Measurements from ENCODE around the gene TRPM6. TPM values are rescaled to one million over a fixed set of nuclear protein-coding genes. Genes with fewer than 3 reads are reported as not detected.

TRPM6 gene
- total RNA-seq, 1 donor from 2014 or later = 1.7 TPM

DNA sequence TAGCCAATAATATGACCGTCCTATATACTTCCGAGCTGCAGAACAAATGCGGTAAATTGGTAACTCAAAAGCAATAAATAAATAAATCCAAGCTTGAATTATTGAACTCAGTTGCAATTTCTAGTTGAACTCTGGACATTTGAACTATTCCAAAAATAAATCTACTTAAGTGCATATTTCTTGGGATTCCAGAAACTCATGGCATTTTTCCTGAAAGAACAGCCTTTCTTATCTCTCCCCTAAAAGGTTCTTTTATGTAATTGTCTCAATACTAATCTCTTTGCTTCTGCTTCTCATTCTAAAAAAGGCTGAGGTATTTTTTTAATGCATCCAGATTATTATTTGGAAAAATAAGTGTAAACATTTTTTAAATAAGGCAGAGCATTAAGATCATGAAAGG, 131.7 kb downstream of the TRPM6 start:
- TF ChIP-seq, protein P1, sequence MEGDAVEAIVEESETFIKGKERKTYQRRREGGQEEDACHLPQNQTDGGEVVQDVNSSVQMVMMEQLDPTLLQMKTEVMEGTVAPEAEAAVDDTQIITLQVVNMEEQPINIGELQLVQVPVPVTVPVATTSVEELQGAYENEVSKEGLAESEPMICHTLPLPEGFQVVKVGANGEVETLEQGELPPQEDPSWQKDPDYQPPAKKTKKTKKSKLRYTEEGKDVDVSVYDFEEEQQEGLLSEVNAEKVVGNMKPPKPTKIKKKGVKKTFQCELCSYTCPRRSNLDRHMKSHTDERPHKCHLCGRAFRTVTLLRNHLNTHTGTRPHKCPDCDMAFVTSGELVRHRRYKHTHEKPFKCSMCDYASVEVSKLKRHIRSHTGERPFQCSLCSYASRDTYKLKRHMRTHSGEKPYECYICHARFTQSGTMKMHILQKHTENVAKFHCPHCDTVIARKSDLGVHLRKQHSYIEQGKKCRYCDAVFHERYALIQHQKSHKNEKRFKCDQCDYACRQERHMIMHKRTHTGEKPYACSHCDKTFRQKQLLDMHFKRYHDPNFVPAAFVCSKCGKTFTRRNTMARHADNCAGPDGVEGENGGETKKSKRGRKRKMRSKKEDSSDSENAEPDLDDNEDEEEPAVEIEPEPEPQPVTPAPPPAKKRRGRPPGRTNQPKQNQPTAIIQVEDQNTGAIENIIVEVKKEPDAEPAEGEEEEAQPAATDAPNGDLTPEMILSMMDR (IDR thresholded peaks at IDR 0.05; ENCODE audit: partially characterized antibody, unreplicated experiment) = no peak
- Mint-ChIP-seq H3K27ac (ENCODE audit: unreplicated experiment) (no peak overlapping the region), H3K36me3 (ENCODE audit: unreplicated experiment) (no peaks in the 10 kb centered on the region), H3K4me3 (ENCODE audit: unreplicated experiment) (no peak overlapping the region), H3K27me3 (ENCODE audit: unreplicated experiment) (no peaks in the 10 kb centered on the region), H3K9me3 (ENCODE audit: unreplicated experiment) (no peaks in the 10 kb centered on the region), H3K4me1 (ENCODE audit: low read depth, unreplicated experiment) (no peaks in the 10 kb centered on the region)
- no peak for DNase-seq

DNA sequence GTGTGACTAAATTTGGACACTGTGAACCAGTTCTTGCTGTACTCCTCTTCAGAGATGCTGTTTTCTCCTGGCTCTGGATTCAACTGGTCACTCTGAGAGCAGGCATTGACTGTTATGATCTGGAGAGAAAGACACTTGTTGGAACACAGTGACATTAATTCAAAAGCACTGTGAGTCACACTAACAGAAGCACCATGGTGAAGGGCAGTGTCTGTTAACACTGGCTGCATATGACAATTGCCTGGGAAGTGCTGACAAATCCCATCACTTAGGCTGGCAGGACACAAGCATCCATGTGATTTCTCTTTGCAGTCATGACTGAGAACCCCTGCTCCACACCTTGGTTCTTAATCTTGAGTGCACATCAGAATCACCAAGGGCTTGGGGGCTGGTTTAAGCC, 132.4 kb downstream of the TRPM6 start:
- no peaks in the 10 kb centered on the region for H3K27me3 Mint-ChIP-seq (ENCODE audit: unreplicated experiment)
- TF ChIP-seq, protein P1 (IDR thresholded peaks at IDR 0.05; ENCODE audit: partially characterized antibody, unreplicated experiment) = no peak
- no peak for DNase-seq
- no peaks in the 10 kb centered on the region for H3K9me3 Mint-ChIP-seq (ENCODE audit: unreplicated experiment)
- H3K4me1 Mint-ChIP-seq (ENCODE audit: low read depth, unreplicated experiment) = no peaks in the 10 kb centered on the region
- H3K4me3 Mint-ChIP-seq (ENCODE audit: unreplicated experiment) = no peak overlapping the region
- no peak overlapping the region for H3K27ac Mint-ChIP-seq (ENCODE audit: unreplicated experiment)
- no peaks in the 10 kb centered on the region for H3K36me3 Mint-ChIP-seq (ENCODE audit: unreplicated experiment)

DNA sequence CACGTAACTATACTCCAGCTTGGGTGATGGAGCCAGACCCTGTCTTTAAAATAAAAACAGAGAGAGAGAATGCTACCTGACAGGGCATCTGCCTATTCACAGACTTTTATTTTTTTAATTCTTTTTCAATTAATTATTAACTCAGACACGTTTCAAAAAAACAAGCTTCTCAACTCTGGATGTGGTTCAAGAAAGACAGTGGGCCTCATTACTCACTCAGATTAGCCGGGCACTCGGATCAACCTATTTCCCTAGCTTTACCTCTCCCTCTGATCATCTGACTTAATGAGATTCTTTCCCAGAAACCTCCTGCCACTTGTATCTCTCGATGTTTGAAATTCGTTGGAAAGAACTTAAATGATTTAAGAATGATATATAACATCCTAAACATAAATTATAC, 134.1 kb downstream of the TRPM6 start:
- Mint-ChIP-seq H3K36me3 (ENCODE audit: unreplicated experiment) (no peaks in the 10 kb centered on the region), H3K27ac (ENCODE audit: unreplicated experiment) (no peak overlapping the region), H3K9me3 (ENCODE audit: unreplicated experiment) (no peaks in the 10 kb centered on the region), H3K4me3 (ENCODE audit: unreplicated experiment) (no peak overlapping the region), H3K27me3 (ENCODE audit: unreplicated experiment) (no peaks in the 10 kb centered on the region), H3K4me1 (ENCODE audit: low read depth, unreplicated experiment) (no peaks in the 10 kb centered on the region)
- TF ChIP-seq, protein P1 (IDR thresholded peaks at IDR 0.05; ENCODE audit: partially characterized antibody, unreplicated experiment) = no peak
- DNase-seq = no peak

DNA sequence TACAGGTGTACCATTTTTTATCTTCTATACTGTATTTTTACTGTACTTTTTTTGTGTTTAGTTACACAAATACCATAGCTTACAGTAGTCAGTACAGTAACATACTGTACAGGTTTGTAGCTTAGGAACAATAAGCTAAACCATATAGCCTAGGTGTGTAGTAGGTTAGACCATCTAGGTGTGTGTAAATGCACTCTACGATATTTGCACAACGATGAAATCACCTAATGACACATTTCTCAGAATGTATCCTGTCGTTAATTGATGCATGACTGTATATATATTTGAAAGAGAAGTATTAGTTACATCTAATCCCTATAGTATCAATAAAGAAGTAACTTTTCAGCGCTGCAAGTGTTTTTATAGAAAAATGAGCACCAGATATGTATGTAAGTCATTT, 138.8 kb downstream of the TRPM6 start:
- Mint-ChIP-seq H3K4me3 (ENCODE audit: unreplicated experiment) (no peak overlapping the region), H3K9me3 (ENCODE audit: unreplicated experiment) (no peaks in the 10 kb centered on the region), H3K4me1 (ENCODE audit: low read depth, unreplicated experiment) (no peaks in the 10 kb centered on the region), H3K36me3 (ENCODE audit: unreplicated experiment) (no peaks in the 10 kb centered on the region), H3K27ac (ENCODE audit: unreplicated experiment) (no peak overlapping the region), H3K27me3 (ENCODE audit: unreplicated experiment) (no peaks in the 10 kb centered on the region)
- TF ChIP-seq, protein P1 (IDR thresholded peaks at IDR 0.05; ENCODE audit: partially characterized antibody, unreplicated experiment) = no peak
- no peak for DNase-seq

DNA sequence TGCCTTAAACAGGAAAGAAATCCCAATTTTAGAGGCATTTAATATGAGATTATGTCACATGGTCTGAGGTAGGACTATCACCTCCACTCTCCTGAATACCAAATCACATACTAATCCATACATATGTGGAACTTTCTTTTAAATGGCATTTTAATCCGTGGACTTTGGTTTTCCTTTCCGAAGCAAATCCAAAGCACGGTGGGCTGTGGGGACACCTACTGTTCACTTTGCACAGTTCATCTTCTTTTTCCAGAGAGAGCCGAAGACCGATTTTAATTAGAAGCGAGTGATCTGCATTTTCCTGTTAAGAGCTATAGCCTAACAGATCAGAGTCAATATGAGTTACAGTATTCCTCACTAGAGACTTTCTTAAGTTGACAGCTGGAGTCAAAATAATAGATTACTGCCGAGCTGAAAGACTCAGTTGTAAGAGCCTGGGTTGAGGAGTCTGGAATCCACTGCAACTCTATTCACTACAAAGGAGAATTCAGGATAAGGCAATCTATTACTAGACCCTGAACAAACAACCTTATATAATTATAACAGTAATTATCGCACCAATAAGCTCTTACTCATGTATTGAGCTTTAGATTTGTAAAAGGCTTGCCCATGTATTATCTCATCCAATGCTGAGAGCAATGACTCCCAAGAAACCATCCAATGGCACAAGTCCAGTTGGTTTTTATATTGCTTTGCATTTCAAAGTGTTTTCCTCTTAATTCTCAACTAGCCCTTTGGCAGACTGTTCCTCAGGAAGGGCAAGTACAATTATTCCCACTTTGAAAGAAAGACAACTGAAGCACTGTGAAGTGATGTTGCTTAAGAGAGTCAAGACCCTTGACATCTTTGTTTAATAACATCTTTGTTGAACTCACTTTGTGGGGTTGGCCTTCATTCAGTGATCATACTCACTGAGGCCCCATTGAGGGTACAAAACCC, 144.7 kb downstream of the TRPM6 start:
- no peaks in the 10 kb centered on the region for H3K27me3 Mint-ChIP-seq (ENCODE audit: unreplicated experiment)
- no peak overlapping the region for H3K4me3 Mint-ChIP-seq (ENCODE audit: unreplicated experiment)
- no peaks in the 10 kb centered on the region for H3K9me3 Mint-ChIP-seq (ENCODE audit: unreplicated experiment)
- peaks cover 2% of the 10 kb centered on the region for H3K4me1 Mint-ChIP-seq (ENCODE audit: low read depth, unreplicated experiment)
- TF ChIP-seq, protein P1 (IDR thresholded peaks at IDR 0.05; ENCODE audit: partially characterized antibody, unreplicated experiment) = peak; percentile 76
- H3K36me3 Mint-ChIP-seq (ENCODE audit: unreplicated experiment) = no peaks in the 10 kb centered on the region
- H3K27ac Mint-ChIP-seq (ENCODE audit: unreplicated experiment) = no peak overlapping the region
- DNase-seq = peak; percentile 43

Measured in glutamatergic neuron (in vitro differentiated cells).